HG02588 (cell line): ENCODE measurements around the gene GPR137B.
"Not testable (repeated sequence)": the region's sequence is repeated elsewhere in the genome, so short reads cannot be mapped to it uniquely, and the experiment has no call there.

Experiments
- ATAC-seq: cut with Tn5 transposase; IDR thresholded peaks from one replicate; pipeline ENCODE4 v1.9.1; 2021; ENCODE audit warnings: mild to moderate bottlenecking, moderate library complexity; ENCODE audit not compliant: unreplicated experiment

The GPR137B gene

DNA sequence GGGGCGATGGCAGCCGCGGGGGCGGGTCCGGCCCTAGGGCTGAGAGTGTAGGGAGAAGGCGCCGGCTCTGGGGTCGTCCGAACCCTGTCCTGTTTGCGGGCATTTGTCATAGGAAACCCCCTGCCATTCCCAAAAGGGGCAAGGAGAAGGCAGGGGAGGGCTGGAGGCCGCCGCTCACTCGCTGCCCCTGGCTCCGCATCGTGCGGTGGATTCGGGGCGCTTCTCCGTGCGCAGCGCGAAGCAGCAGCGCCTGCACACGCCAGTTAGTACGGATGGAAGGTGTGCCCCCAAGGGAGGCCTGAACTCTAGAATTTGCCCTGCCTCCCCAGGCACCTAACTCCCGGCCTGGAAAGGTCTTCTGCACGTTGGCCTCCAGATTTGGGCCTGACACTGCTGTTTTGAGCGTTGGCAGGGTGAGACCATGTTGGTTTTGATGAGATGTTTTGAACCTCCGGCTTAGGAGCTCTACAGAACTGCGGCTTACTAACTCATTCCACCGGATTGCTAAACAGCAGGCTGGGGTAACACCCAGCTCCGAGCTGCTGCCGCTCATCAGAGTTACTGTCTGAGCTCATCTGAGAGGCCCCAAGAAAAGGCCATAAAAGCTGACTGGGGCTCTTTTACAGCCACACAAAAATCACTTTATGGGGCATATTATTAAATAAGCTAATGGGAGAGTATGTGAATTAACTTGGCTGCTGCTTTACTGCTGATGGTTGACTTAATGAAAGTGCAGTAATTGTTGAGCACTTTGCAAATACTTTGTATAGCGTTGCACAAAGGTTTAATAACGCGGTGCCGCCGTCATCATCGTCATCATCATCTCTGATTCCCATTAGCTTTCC lies 987 bp downstream of the GPR137B start:
- ATAC-seq: peak; percentile 24

DNA sequence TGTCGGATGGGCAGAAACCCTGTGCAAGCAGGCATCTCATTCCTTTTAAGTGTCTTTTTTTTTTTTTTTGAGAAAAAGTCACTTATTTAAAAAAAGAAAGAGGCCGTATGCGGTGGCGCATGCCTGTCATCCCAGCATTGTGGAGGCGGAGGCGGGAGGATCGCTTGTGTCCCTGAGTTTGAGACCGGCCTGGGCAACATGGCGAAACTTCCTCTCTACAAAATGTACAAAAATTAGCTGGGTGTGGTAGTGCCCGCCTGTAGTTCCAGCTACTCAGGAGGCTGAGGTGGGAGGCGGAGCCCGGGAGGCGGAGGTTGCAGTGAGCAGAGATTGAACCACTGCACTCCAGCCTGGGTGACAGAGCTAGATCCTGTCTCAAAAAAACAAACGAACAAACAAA lies 1.7 kb downstream of the GPR137B start:
- ATAC-seq: no peak

DNA sequence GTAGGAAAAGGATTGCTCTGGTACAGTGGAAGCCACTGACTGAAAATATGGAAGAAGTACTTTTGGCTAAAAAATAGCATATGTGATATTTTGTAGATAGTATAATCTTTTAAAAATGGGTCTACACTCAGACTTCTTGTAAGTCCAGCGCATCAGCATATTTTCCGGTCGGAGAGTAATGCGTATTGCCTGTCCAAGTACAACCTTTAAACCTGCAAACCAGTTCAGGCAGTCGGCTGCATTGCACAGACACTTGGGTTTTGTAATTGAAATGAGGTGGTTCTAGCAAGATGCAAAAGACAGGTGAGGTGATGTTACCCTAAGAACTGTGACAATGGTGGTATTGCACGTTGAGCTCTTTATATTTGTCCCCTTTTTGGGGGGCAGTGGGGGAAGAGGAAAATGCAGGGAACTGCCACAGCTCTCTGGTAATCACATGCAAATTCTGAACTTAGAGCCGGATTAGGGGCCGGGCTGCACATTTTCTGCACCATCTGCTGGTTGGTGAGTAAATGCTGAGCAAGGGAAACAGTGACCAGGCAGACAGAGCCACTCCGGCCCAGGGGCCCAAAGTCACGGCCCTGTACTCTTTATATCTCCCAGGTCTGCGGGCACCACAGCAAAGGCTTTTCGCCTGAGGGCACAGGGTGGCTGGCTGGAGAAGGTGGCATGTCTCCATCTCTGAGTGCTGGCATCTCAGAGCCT lies 2.3 kb downstream of the GPR137B start:
- no peak for ATAC-seq

GRCh38 chr1:236147068-236147467 lies 4.7 kb downstream of the GPR137B start:
- no peak for ATAC-seq

- no peak for ATAC-seq
These were observed 5.5 kb downstream of the GPR137B start for GRCh38 chr1:236147521-236148469.

DNA sequence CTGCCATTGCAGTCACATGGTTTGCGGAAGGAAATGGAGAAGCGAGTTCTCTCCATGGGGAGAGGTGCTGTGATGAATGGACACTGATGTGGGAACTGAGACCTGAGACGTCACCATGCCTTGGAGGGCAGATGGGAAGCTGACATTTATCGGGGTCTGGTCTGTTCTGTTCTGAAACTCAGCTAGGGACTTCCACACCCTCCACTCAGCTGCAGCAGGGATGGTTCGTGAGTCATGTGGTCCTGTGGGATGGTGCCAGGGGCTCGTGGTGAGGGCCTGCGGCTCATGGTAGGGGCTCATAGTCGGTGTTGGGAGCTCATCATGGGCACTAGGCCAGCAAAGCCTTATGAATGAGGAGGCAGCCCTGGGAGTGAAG lies 6.1 kb downstream of the GPR137B start:
- ATAC-seq: no peak

DNA sequence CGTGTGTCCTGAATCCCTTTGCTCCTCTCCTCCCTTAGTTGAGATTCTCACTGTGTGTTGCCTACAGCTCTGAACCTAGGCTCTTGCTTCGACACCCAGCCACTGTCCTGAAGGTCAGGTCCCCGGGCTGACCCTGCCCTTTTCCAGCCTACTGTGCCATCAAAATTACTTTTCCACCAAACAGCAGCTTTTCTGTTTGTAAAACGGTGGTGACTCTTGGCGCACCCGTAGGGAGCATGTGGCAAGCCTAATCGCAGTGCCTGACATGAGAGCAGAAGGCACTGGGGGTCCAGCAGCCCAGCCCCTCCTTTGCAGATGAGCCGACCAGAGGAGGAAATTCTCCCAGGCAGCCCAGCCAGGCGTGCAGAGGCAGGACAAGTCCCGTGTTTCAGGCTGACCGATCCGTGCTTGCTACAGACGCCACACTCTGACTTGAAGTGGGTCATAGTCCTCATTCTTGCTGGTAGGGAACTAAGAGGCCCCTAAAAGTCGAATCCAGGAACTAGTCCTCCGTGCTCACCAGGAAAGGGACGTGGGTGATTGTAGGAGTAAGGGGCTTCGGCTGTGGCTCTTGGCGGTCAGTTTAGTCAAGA lies 6.8 kb downstream of the GPR137B start:
- ATAC-seq: no peak

GRCh38 chr1:236149696-236150228 lies 7.4 kb downstream of the GPR137B start:
- ATAC-seq: no peak

DNA sequence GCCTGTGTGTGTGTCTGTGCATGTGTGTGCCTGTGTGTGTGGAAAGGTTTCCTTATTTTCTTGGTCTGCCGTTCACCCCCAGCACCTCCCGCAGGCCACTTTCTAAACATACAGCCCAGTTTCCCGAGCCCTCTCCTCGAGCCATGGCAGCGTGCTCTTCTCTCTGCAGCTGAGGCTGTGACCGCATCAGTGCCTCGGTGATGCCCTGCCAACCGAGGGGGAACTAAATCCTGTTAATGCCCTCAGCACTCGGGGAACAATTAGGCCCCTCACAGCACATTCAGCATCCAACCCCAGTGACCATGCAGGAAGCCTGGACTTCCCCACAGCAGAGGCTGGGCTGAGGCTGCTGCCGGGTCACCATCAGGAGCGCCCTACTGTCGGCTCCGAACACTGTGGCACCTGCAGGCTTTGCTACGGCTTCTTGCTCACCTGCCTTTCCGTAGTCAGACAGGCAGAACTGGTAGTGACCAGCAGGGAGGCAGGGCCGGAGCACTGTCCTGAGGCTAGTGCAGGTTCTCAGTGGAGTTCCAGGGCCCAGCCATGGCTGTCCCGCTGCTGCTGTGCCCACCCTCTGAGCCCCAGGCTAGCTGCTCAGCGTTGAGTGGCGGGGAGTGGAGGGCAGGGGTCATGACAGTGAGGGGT lies 8.1 kb downstream of the GPR137B start:
- no peak for ATAC-seq

DNA sequence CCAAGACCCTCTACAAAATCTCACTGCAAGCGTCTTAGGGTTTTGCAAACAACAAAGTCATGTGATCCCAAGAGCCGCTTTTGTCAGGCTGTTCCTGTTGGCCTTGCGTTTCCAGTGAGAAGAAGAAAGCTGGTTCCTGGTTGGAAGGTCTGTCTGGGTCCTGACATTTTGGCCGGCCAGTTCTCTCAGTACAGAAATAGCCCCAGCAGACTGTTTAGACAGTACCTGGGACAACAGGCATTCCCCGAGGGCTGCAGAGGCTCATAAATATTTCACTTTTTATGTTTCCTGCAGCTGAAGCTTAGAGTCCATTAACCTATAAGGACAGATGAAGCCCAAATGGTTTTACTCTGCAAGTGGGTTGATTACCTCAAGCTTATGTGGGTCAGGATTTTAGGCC lies 8.6 kb downstream of the GPR137B start:
- no peak for ATAC-seq

DNA sequence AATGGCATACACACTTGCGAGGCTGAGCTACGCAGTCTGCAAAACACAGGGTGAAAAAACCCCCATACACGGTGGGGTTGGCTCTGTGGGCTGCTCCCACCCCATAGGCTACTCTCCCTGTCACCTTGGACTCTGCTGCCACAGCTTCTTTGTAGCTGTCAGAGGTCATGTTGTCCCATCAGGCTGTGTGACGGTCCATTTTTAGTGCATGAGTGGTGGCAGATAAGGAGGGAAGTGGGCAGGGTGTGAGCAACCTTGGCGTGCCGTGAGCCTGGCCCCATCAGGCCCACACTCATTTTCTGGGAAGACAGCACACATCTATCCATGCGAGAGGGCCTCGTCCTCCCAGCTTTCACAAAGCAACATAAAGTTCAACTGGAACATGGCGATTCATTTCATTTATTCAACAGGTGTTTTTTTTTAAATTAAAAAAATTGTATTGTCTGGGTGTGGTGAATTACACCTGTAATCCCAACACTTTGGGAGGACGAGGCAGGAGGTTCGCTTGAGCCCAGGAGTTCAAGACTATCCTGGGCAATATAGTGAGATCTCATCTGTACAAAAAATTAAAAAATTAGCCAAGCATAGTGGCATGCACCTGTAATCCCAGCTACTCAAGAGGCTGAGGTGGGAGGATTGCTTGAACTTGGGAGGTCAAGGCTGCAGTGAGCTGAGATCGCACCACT lies 9.5 kb downstream of the GPR137B start:
- ATAC-seq: no peak

GRCh38 chr1:236154126-236154525 lies 11.8 kb downstream of the GPR137B start:
- no peak for ATAC-seq

- no peak for ATAC-seq
These were observed 12.5 kb downstream of the GPR137B start for GRCh38 chr1:236154671-236155398.

DNA sequence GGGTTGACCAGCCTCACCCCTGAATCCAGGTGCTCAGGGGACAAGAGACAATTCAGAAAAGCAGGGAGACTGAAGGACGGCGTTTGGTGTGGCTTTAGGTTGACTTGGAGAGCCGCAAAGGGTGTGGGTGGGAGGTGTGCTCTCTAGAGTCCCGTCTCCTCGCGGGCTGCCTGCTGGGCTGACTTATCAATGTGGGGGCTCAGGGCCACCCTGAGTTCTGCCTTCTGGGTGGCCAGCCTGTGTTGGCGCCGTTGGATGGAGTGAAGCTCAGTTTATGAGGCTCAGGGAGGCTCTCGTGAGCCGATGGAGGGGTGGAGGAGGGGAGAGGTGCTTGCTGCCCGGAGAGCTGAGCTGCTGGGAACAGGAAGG lies 13.0 kb downstream of the GPR137B start:
- ATAC-seq: no peak

DNA sequence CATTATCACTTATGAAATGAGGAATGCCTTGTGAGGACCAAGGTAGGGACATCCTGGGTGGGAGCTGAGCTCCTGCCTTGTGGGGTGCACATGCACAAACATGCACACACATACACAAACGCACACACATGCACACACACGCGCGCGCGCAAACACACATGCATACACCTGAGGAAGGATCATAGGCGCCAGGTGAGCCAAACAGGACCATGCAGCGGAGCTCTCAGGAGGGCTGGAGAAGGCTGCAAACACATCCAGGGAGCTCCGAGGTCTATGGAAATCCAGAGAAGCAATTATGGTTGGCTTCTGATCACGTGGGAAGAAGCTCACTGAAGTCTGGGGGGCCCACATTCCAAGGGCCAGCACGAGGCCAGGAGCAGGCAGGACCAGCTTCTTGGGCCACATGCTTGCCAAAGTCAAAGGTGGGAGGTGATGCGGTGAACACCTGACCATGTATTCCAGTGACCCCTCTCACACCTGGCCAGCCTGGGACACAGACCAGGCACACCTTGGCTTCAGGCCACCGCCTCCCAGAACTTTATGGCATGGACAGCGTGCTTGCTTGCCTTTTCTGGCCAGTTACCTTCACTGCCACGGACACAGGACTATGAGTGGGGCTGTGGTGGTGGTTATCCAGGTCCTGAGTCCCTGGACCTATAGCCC lies 13.6 kb downstream of the GPR137B start:
- ATAC-seq: no peak

DNA sequence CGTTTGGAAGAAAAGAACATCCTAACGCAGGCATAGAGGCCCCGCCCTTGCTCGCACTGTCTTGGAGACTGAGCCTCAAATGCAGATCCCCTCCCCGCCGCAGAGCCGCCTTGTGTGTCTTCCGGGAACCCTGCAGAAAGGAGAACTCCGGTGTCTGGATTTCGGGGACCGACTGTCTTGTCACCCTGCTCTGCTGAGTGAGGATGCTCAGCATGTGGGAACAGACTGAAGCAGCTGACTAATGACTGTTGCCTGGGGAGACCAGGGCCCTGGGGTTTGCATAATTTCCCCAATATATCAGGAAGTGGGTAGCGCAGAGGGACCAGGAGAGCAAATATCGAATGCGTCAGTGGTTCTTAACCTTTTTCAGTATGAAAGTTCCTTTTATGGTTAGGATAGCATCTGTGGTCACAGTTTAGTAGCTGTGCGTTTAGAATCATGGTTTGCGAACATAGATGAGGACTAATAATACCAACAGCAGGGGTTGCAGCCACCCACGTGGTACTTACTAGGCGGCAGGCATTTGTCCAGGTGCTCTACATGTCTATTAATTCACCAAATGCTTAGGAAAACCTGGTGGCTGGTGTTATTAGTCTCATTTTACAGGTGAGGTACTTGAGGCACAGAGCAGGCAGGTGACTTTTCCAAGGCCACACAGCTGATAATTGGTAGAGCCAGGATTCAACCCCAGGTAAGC lies 14.3 kb downstream of the GPR137B start:
- peak; percentile 80 for ATAC-seq

- ATAC-seq: not testable (repeated sequence)
These were observed 15.7 kb downstream of the GPR137B start for GRCh38 chr1:236158072-236158471.

GRCh38 chr1:236158719-236159118 lies 16.4 kb downstream of the GPR137B start:
- no peak for ATAC-seq
